HL-60 (cell line): ENCODE results near the gene PTPRU.

Experiments
- TF ChIP-seq, protein P1 (sequence below): IDR thresholded peaks from one replicate; pipeline ENCODE4 v1.5.1; 2011; ENCODE audit warnings: low read length, control low read depth, inconsistent platforms; ENCODE audit not compliant: insufficient read depth
- TF ChIP-seq, protein P2 (sequence below): IDR thresholded peaks from 2 replicates; pipeline ENCODE4 v1.6.1; 2012; ENCODE audit warnings: low read depth; ENCODE audit not compliant: insufficient replicate concordance

DNA sequence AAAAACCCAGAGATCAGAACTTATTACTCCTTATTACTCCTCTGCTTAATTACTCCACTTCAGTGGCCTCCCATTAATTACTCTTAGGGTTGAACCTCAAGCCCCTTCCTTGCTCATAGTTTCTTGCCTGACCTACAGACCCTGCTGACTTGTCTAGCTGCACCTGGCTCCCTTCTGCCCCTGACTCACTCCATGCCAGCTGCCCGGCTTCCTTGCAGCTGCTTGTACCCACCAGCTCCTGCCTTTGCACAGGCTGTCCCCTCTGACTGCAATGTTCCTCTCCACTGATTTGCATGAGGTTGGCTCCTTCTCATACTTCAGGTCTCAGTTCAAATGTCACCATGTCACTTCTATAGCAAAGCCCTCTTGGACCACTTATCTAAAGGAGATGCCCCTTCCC is 1.9 kb upstream of the PTPRU start:
- TF ChIP-seq, protein P1, sequence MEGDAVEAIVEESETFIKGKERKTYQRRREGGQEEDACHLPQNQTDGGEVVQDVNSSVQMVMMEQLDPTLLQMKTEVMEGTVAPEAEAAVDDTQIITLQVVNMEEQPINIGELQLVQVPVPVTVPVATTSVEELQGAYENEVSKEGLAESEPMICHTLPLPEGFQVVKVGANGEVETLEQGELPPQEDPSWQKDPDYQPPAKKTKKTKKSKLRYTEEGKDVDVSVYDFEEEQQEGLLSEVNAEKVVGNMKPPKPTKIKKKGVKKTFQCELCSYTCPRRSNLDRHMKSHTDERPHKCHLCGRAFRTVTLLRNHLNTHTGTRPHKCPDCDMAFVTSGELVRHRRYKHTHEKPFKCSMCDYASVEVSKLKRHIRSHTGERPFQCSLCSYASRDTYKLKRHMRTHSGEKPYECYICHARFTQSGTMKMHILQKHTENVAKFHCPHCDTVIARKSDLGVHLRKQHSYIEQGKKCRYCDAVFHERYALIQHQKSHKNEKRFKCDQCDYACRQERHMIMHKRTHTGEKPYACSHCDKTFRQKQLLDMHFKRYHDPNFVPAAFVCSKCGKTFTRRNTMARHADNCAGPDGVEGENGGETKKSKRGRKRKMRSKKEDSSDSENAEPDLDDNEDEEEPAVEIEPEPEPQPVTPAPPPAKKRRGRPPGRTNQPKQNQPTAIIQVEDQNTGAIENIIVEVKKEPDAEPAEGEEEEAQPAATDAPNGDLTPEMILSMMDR, result no peak
- TF ChIP-seq, protein P2, sequence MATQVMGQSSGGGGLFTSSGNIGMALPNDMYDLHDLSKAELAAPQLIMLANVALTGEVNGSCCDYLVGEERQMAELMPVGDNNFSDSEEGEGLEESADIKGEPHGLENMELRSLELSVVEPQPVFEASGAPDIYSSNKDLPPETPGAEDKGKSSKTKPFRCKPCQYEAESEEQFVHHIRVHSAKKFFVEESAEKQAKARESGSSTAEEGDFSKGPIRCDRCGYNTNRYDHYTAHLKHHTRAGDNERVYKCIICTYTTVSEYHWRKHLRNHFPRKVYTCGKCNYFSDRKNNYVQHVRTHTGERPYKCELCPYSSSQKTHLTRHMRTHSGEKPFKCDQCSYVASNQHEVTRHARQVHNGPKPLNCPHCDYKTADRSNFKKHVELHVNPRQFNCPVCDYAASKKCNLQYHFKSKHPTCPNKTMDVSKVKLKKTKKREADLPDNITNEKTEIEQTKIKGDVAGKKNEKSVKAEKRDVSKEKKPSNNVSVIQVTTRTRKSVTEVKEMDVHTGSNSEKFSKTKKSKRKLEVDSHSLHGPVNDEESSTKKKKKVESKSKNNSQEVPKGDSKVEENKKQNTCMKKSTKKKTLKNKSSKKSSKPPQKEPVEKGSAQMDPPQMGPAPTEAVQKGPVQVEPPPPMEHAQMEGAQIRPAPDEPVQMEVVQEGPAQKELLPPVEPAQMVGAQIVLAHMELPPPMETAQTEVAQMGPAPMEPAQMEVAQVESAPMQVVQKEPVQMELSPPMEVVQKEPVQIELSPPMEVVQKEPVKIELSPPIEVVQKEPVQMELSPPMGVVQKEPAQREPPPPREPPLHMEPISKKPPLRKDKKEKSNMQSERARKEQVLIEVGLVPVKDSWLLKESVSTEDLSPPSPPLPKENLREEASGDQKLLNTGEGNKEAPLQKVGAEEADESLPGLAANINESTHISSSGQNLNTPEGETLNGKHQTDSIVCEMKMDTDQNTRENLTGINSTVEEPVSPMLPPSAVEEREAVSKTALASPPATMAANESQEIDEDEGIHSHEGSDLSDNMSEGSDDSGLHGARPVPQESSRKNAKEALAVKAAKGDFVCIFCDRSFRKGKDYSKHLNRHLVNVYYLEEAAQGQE, result no peak
